ENCODE data around the gene PTPRD. TPM values are rescaled to one million over a fixed set of nuclear protein-coding genes. Genes with fewer than 3 reads are reported as not detected.

Gene PTPRD
- total RNA-seq, 1 experiment from 2014 or later = not detected

- BruUV-seq (replicated peaks) = no TSS peak
- no peaks in the 10 kb centered on the region for H3K27me3 ChIP-seq (ENCODE audit: control insufficient read depth, insufficient read depth, low read length)
- intact Hi-C loops (cut with micrococcal nuclease; ENCODE audit: unreplicated experiment) (no loop called here), in situ Hi-C loops (cut with HindIII; ENCODE audit: low pct_unique_long_range_greater_than_20kb, low sequenced_read_pairs) (no loop called here)
- H3K4me3 ChIP-seq (ENCODE audit: low read depth in 2 of 2, low read length in 2 of 2) = no peak overlapping the region
- no peaks in the 10 kb centered on the region for H3K36me3 ChIP-seq (ENCODE audit: control insufficient read depth, insufficient read depth, low read length)
- no peaks in the 10 kb centered on the region for H3K4me1 ChIP-seq (ENCODE audit: control insufficient read depth, insufficient read depth, low read length)
- no peak overlapping the region for H3K27ac ChIP-seq (ENCODE audit: low read length)
- no peaks in the 10 kb centered on the region for H3K9me3 ChIP-seq (ENCODE audit: control insufficient read depth, insufficient read depth, low read depth, low read length)
- TF ChIP-seq POLR2AphosphoS5 (IDR thresholded peaks at IDR 0.05; ENCODE audit: low read depth, low read length) = no peak
- TF ChIP-seq TCF7L2 (IDR thresholded peaks at IDR 0.05; ENCODE audit: low read depth, low read length) = no peak
- no peak for TF ChIP-seq SIN3A (IDR thresholded peaks at IDR 0.05; ENCODE audit: borderline replicate concordance, insufficient read depth, low read depth, low read length)
- TF ChIP-seq CTCF (IDR thresholded peaks at IDR 0.05) = no peak
- TF ChIP-seq, protein P1, sequence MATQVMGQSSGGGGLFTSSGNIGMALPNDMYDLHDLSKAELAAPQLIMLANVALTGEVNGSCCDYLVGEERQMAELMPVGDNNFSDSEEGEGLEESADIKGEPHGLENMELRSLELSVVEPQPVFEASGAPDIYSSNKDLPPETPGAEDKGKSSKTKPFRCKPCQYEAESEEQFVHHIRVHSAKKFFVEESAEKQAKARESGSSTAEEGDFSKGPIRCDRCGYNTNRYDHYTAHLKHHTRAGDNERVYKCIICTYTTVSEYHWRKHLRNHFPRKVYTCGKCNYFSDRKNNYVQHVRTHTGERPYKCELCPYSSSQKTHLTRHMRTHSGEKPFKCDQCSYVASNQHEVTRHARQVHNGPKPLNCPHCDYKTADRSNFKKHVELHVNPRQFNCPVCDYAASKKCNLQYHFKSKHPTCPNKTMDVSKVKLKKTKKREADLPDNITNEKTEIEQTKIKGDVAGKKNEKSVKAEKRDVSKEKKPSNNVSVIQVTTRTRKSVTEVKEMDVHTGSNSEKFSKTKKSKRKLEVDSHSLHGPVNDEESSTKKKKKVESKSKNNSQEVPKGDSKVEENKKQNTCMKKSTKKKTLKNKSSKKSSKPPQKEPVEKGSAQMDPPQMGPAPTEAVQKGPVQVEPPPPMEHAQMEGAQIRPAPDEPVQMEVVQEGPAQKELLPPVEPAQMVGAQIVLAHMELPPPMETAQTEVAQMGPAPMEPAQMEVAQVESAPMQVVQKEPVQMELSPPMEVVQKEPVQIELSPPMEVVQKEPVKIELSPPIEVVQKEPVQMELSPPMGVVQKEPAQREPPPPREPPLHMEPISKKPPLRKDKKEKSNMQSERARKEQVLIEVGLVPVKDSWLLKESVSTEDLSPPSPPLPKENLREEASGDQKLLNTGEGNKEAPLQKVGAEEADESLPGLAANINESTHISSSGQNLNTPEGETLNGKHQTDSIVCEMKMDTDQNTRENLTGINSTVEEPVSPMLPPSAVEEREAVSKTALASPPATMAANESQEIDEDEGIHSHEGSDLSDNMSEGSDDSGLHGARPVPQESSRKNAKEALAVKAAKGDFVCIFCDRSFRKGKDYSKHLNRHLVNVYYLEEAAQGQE (IDR thresholded peaks at IDR 0.05; ENCODE audit: insufficient read depth in 1 of 2, low read depth in 2 of 2, low read length in 1 of 2) = no peak
- DNase-seq (ENCODE audit: low read depth, low spot score) = no peak
- ChIA-PET POLR2A (no interaction called here), CTCF (no interaction called here)
- ATAC-seq = no peak
Measured at GRCh38 chr9:8868632-8869031, 1744.2 kb downstream of the PTPRD start.

DNA sequence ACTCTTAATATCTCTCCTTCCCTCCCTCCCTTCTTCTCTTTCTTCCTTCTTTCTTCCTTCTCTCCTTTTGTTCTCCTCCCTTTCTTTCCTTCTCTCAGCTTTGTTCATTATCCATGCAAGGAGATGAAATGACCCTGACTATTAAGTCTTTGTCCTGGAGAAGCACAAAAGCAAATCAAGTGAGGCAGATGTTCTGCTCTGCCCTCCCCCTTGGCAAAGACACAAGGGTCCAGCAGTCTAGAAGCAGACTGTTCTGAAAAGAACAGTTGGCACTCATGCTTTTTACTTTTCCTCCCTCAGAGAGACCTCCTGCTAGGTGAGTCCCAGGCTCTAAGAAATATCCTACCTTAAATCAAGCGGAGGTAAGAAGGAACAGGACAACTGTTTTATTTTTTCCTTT, 1745.7 kb downstream of the PTPRD start:
- intact Hi-C loops (cut with micrococcal nuclease; ENCODE audit: unreplicated experiment) (no loop called here), in situ Hi-C loops (cut with HindIII; ENCODE audit: low pct_unique_long_range_greater_than_20kb, low sequenced_read_pairs) (no loop called here)
- DNase-seq (ENCODE audit: low read depth, low spot score) = no peak
- H3K36me3 ChIP-seq (ENCODE audit: control insufficient read depth, insufficient read depth, low read length) = no peaks in the 10 kb centered on the region
- H3K9me3 ChIP-seq (ENCODE audit: control insufficient read depth, insufficient read depth, low read depth, low read length) = no peaks in the 10 kb centered on the region
- POLR2A ChIA-PET = no interaction called here
- CTCF ChIA-PET = no interaction called here
- no peak overlapping the region for H3K4me3 ChIP-seq (ENCODE audit: low read depth in 2 of 2, low read length in 2 of 2)
- H3K27ac ChIP-seq (ENCODE audit: low read length) = no peak overlapping the region
- BruUV-seq (replicated peaks) = no TSS peak
- no peaks in the 10 kb centered on the region for H3K4me1 ChIP-seq (ENCODE audit: control insufficient read depth, insufficient read depth, low read length)
- TF ChIP-seq CTCF (IDR thresholded peaks at IDR 0.05) (no peak), TCF7L2 (IDR thresholded peaks at IDR 0.05; ENCODE audit: low read depth, low read length) (no peak), SIN3A (IDR thresholded peaks at IDR 0.05; ENCODE audit: borderline replicate concordance, insufficient read depth, low read depth, low read length) (no peak), POLR2AphosphoS5 (IDR thresholded peaks at IDR 0.05; ENCODE audit: low read depth, low read length) (no peak)
- TF ChIP-seq, protein P1 (IDR thresholded peaks at IDR 0.05; ENCODE audit: insufficient read depth in 1 of 2, low read depth in 2 of 2, low read length in 1 of 2) = no peak
- ATAC-seq = no peak
- no peaks in the 10 kb centered on the region for H3K27me3 ChIP-seq (ENCODE audit: control insufficient read depth, insufficient read depth, low read length)
